H1 (cell line): ENCODE results near the gene TAF15. TPM values are rescaled to one million over a fixed set of nuclear protein-coding genes. Genes with fewer than 3 reads are reported as not detected.

Source experiments
- CTCF ChIA-PET: fragments of 300-600 bp; sonication (Branson Sonifier 250); formaldehyde crosslinking; loops from one replicate; lab custom pipeline; 2021; ENCODE audit not compliant: partially characterized antibody; lab: Charles Lee
- POLR2A ChIA-PET: fragments of 300-600 bp; sonication (Branson Sonifier 250); formaldehyde crosslinking; loops from one replicate; lab custom pipeline; 2021; ENCODE audit warnings: inconsistent platforms; ENCODE audit not compliant: partially characterized antibody; lab: Charles Lee
- DNase-seq, 2 experiments: peaks; one replicate each; pipeline versions ENCODE4 v3.0.0 to v3.0.0-alpha.2; 2010 to 2022; ENCODE audit warnings: low spot score in 2 of 2, low read depth in 1 of 2, mixed read lengths in 1 of 2
- FAIRE-seq: peaks from 2 replicates; lab custom pipeline; 2011; peaks lifted over from hg19 to GRCh38; lab: Jason Lieb, UNC
- H2AFZ ChIP-seq: 2 replicates; pipeline ENCODE4 v1.8.1; 2012; ENCODE audit warnings: low read length, inconsistent platforms
- H2AK5ac ChIP-seq: 2 replicates; pipeline ENCODE4 v1.6.1; 2013; ENCODE audit warnings: low read depth, low read length
- H2BK120ac ChIP-seq: replicated peaks from 2 replicates; pipeline ENCODE3; 2013; ENCODE audit warnings: low read depth, low read length, inconsistent platforms
- H2BK12ac ChIP-seq: 2 replicates; pipeline ENCODE4 v1.6.1; 2013; ENCODE audit warnings: low read depth, low read length
- H2BK15ac ChIP-seq: 2 replicates; pipeline ENCODE4 v1.6.1; 2013; ENCODE audit warnings: low read length
- H2BK20ac ChIP-seq: 2 replicates; pipeline ENCODE4 v1.6.1; 2013; ENCODE audit warnings: low read length
- H2BK5ac ChIP-seq: 2 replicates; pipeline ENCODE4 v1.6.1; 2013; ENCODE audit warnings: low read depth, low read length
- H3K14ac ChIP-seq: 2 replicates; pipeline ENCODE4 v1.6.1; 2013; ENCODE audit warnings: inconsistent platforms; ENCODE audit not compliant: insufficient read length
- H3K18ac ChIP-seq: 2 replicates; pipeline ENCODE4 v1.6.1; 2013; ENCODE audit warnings: low read length; ENCODE audit errors: extremely low read depth
- H3K23ac ChIP-seq: 2 replicates; pipeline ENCODE4 v1.6.1; 2013; ENCODE audit warnings: inconsistent platforms; ENCODE audit not compliant: insufficient read length
- H3K23me2 ChIP-seq: 2 replicates; pipeline ENCODE4 v1.6.1; 2013; ENCODE audit warnings: low read depth, low read length
- H3K27ac ChIP-seq: 2 replicates; pipeline ENCODE4 v1.6.1; 2011; ENCODE audit warnings: low read depth, low read length, inconsistent platforms
- H3K27me3 ChIP-seq, 4 experiments: replicated peaks in 1 of 4; 1 replicate in 1 of 4; 2 replicates in 3 of 4; pipeline versions ENCODE4 v1.6.1 to v1.8.1; 2011 to 2013; ENCODE audit warnings: low read length in 3 of 4, mild to moderate bottlenecking in 3 of 4, inconsistent platforms in 2 of 4, mixed read lengths in 2 of 4, moderate library complexity in 1 of 4; ENCODE audit not compliant: control insufficient read depth in 3 of 4, insufficient read depth in 3 of 4; ENCODE audit errors: extremely low read depth in 1 of 4
- H3K36me3 ChIP-seq, 4 experiments: 2 replicates each; pipeline versions ENCODE4 v1.6.1 to v1.8.1; 2011 to 2013; ENCODE audit warnings: mild to moderate bottlenecking in 4 of 4, low read length in 3 of 4, moderate library complexity in 2 of 4, control low read depth in 1 of 4, inconsistent platforms in 1 of 4; ENCODE audit not compliant: insufficient read depth in 4 of 4, control insufficient read depth in 2 of 4
- H3K4ac ChIP-seq: replicated peaks from 2 replicates; pipeline ENCODE3; 2013; ENCODE audit warnings: low read length, low read depth, mixed read lengths, inconsistent platforms; ENCODE audit not compliant: insufficient read length
- H3K4me1 ChIP-seq, 4 experiments: replicated peaks in 1 of 4; 1 replicate in 1 of 4; 2 replicates in 3 of 4; pipeline versions ENCODE4 v1.6.1 to v1.8.1; 2011 to 2013; ENCODE audit warnings: low read length in 3 of 4, inconsistent platforms in 2 of 4, mixed read lengths in 1 of 4; ENCODE audit not compliant: insufficient read depth in 4 of 4, control insufficient read depth in 3 of 4
- H3K4me2 ChIP-seq, 2 experiments: 2 replicates each; pipeline versions ENCODE4 v1.6.1 to v1.8.1; 2011 to 2013; ENCODE audit warnings: low read depth in 2 of 2, low read length in 2 of 2, control low read depth in 1 of 2, inconsistent platforms in 1 of 2, mild to moderate bottlenecking in 1 of 2; ENCODE audit not compliant: insufficient read depth in 1 of 2
- H3K4me3 ChIP-seq, 4 experiments: fragments of 200-600, 300-600 bp in 1 of 4; sonication (generic), shearing (Covaris generic), sonication (Bioruptor Twin) in 1 of 4; 2 replicates each; pipeline versions ENCODE4 v1.5.1 to v1.8.1; 2011 to 2016; ENCODE audit warnings: low read length in 4 of 4, low read depth in 3 of 4, control low read depth in 2 of 4, inconsistent platforms in 2 of 4, mild to moderate bottlenecking in 2 of 4, mixed read lengths in 1 of 4, moderate library complexity in 1 of 4; ENCODE audit not compliant: insufficient read depth in 2 of 4; ENCODE audit errors: extremely low read depth in 1 of 4
- H3K56ac ChIP-seq: replicated peaks from 2 replicates; pipeline ENCODE3; 2013; ENCODE audit warnings: low read depth, mild to moderate bottlenecking, mixed read lengths, low read length, inconsistent platforms; ENCODE audit not compliant: insufficient read length
- H3K79me1 ChIP-seq: 2 replicates; pipeline ENCODE4 v1.6.1; 2013; ENCODE audit warnings: low read depth, low read length, control low read depth
- H3K79me2 ChIP-seq, 2 experiments: 2 replicates each; pipeline versions ENCODE4 v1.6.1 to v1.8.1; 2012 to 2013; ENCODE audit warnings: low read length in 2 of 2, mild to moderate bottlenecking in 2 of 2, inconsistent platforms in 1 of 2; ENCODE audit not compliant: insufficient read depth in 2 of 2, control insufficient read depth in 1 of 2
- H3K9ac ChIP-seq, 4 experiments: replicated peaks in 1 of 4; 1 replicate in 1 of 4; 2 replicates in 3 of 4; pipeline versions ENCODE4 v1.6.1 to v1.8.1; 2011 to 2013; ENCODE audit warnings: low read depth in 3 of 4, low read length in 3 of 4, control low read depth in 2 of 4, mild to moderate bottlenecking in 2 of 4, moderate library complexity in 2 of 4, inconsistent platforms in 1 of 4; ENCODE audit errors: extremely low read depth in 1 of 4
- H3K9me3 ChIP-seq, 2 experiments: 2 replicates each; pipeline versions ENCODE4 v1.6.1 to v1.8.1; 2012 to 2013; ENCODE audit warnings: mild to moderate bottlenecking in 2 of 2, moderate library complexity in 2 of 2, control low read depth in 1 of 2, inconsistent platforms in 1 of 2, low read depth in 1 of 2, low read length in 1 of 2, mixed read lengths in 1 of 2; ENCODE audit not compliant: insufficient read depth in 2 of 2
- H4K20me1 ChIP-seq, 2 experiments: replicated peaks in 1 of 2; 2 replicates each; pipeline versions ENCODE3 to v1.8.1; 2011 to 2013; ENCODE audit warnings: inconsistent platforms in 2 of 2, low read length in 2 of 2, mild to moderate bottlenecking in 1 of 2; ENCODE audit not compliant: insufficient read depth in 2 of 2, control insufficient read depth in 1 of 2
- H4K5ac ChIP-seq: 2 replicates; pipeline ENCODE4 v1.6.1; 2013; ENCODE audit warnings: low read length, low read depth, mixed read lengths, inconsistent platforms; ENCODE audit not compliant: insufficient read length
- H4K8ac ChIP-seq: 2 replicates; pipeline ENCODE4 v1.8.0; 2013; ENCODE audit warnings: mild to moderate bottlenecking, moderate library complexity, low read length, inconsistent platforms; ENCODE audit not compliant: insufficient read depth; ENCODE audit errors: extremely low read depth
- H4K91ac ChIP-seq: replicated peaks from 2 replicates; pipeline ENCODE3; 2013; ENCODE audit warnings: low read length, mixed read lengths, inconsistent platforms; ENCODE audit not compliant: insufficient read length
- BCL11A ChIP-seq, 2 experiments: IDR thresholded peaks; one replicate each; pipeline ENCODE4 v1.6.1; 2011; ENCODE audit warnings: low read depth in 2 of 2, low read length in 2 of 2, mild to moderate bottlenecking in 2 of 2
- BRCA1 ChIP-seq: IDR thresholded peaks from 2 replicates; pipeline ENCODE4 v1.6.1; 2012; ENCODE audit warnings: low read depth, low read length, improper control_type of control experiment
- CHD1 ChIP-seq: IDR thresholded peaks from 2 replicates; pipeline ENCODE4 v1.6.1; 2012; ENCODE audit warnings: low read depth, low read length, improper control_type of control experiment
- EP300 ChIP-seq, 2 experiments: IDR thresholded peaks; 1 replicate in 1 of 2; 2 replicates in 1 of 2; pipeline ENCODE4 v1.6.1; 2011 to 2012; ENCODE audit warnings: low read depth in 2 of 2, low read length in 2 of 2, mild to moderate bottlenecking in 2 of 2, borderline replicate concordance in 1 of 2, inconsistent platforms in 1 of 2, moderate library complexity in 1 of 2
- NRF1 ChIP-seq: IDR thresholded peaks from 2 replicates; pipeline ENCODE4 v1.6.1; 2011; ENCODE audit warnings: mild to moderate bottlenecking, low read depth, low read length, improper control_type of control experiment
- POU5F1 ChIP-seq: IDR thresholded peaks from 2 replicates; pipeline ENCODE4 v1.6.1; 2011; ENCODE audit warnings: low read depth, mild to moderate bottlenecking, low read length, moderate library complexity
- RFX5 ChIP-seq: IDR thresholded peaks from 2 replicates; pipeline ENCODE4 v1.6.1; 2011; ENCODE audit warnings: low read depth, low read length, improper control_type of control experiment, borderline replicate concordance
- RNF2 ChIP-seq: fragments of 200-900, 300-1000 bp; sonication (generic); IDR thresholded peaks from 2 replicates; pipeline ENCODE4 v1.7.1; 2016; ENCODE audit warnings: borderline replicate concordance, low read depth, mild to moderate bottlenecking, antibody characterized with exemption, low read length; ENCODE audit not compliant: poor library complexity, severe bottlenecking; ENCODE audit errors: missing control alignments
- RXRA ChIP-seq: IDR thresholded peaks from 2 replicates; pipeline ENCODE4 v1.6.1; 2011; ENCODE audit warnings: low read depth, mild to moderate bottlenecking, low read length, moderate library complexity; ENCODE audit not compliant: insufficient read depth
- SIN3A ChIP-seq, 2 experiments: IDR thresholded peaks in 1 of 2; conservative IDR thresholded peaks in 1 of 2; 2 replicates each; pipeline ENCODE4 v1.6.1; 2011 to 2012; ENCODE audit warnings: low read length in 2 of 2, improper control_type of control experiment in 1 of 2, low read depth in 1 of 2, mild to moderate bottlenecking in 1 of 2
- SIX5 ChIP-seq: IDR thresholded peaks from 2 replicates; pipeline ENCODE4 v1.6.1; 2011; ENCODE audit warnings: mild to moderate bottlenecking, low read depth, low read length
- TAF1 ChIP-seq: IDR thresholded peaks from 2 replicates; pipeline ENCODE4 v1.6.1; 2011; ENCODE audit warnings: mild to moderate bottlenecking, low read depth, low read length
- WGBS, 2 experiments: shearing (Covaris generic) in 1 of 2; methylation state at CpG; one replicate each; pipeline versions ENCODE4 v1.1.6 to v1.1.7; 2013 to 2015; ENCODE audit warnings: low lambda C conversion rate in 2 of 2, mixed read lengths in 2 of 2, inconsistent platforms in 1 of 2, low coverage in 1 of 2, missing lambda C conversion rate in 1 of 2; ENCODE audit not compliant: insufficient replicate concordance in 2 of 2, insufficient coverage in 1 of 2, insufficient read length in 1 of 2; ENCODE audit errors: extremely low coverage in 1 of 2, missing lambda C conversion rate in 1 of 2; 5-methylcytosine and 5-hydroxymethylcytosine counted together
- polyA plus RNA-seq, 7 experiments: library from polyadenylated mRNA; depleted of rRNA in 3 of 7; stranded (reverse) in 5 of 7; unstranded in 2 of 7; fragments of >200 nt in 5 of 7; fragments of 200-250 nt in 2 of 7; gene quantifications; 1 replicate in 5 of 7; 2 replicates in 1 of 7; 4 replicates in 1 of 7; pipeline versions ENCODE4 v1.2.1 to v1.2.3, GENCODE V29; 2011 to 2013; ENCODE audit warnings: missing spikeins in 2 of 7, mixed read lengths in 2 of 7
- total RNA-seq: library from RNA; stranded (reverse); fragmentation: NEBNext Ultra II Directional; extraction: Animal tissue kit (Norgen Biotek cat#: 25700); gene quantifications from 2 replicates; pipeline ENCODE4 v1.2.1, GENCODE V29; 2021

TAF15 gene
- total and polyA plus RNA-seq, 2 of the 8 experiments (the other 6 are each of a cell fraction or from before 2014, with no cell fraction given), result 80.1 to 338 TPM

GRCh38 chr17:35879773-35880654, 70.7 kb downstream of the TAF15 start, which contains the start of gene CCL5:
Gene CCL5, minus strand, starts transcription at chr17:35880360.
- no peak within 1 kb of the TSS for H2AK5ac ChIP-seq
- no peak within 1 kb of the TSS for H2BK120ac ChIP-seq
- H2BK15ac ChIP-seq, result no peak within 1 kb of the TSS
- H4K5ac ChIP-seq, result no peak within 1 kb of the TSS
- POLR2A ChIA-PET, result no interaction called here
- FAIRE-seq, result no peak
- CTCF ChIA-PET, result no interaction called here
- H3K18ac ChIP-seq, result no peak within 1 kb of the TSS
- H3K4me2 ChIP-seq, result no peak within 1 kb of the TSS
- 88% methylated on average over 11 of the region's 11 CpGs; no CpG with 5 or more reads in 1 of the 2 experiments for WGBS, 2 experiments
- no peak within 1 kb of the TSS for H3K4ac ChIP-seq
- H3K79me1 ChIP-seq, result no peaks in the 10 kb centered on the region
- no peaks in the 10 kb centered on the region for H3K79me2 ChIP-seq
- H3K23ac ChIP-seq, result no peak within 1 kb of the TSS
- H3K23me2 ChIP-seq, result no peaks in the 10 kb centered on the region
- H3K9ac ChIP-seq, result no peak within 1 kb of the TSS
- H3K4me3 ChIP-seq, result no peak within 1 kb of the TSS
- no peak within 1 kb of the TSS for H3K56ac ChIP-seq
- H3K4me1 ChIP-seq, result no peaks in the 10 kb centered on the region
- H2BK12ac ChIP-seq, result no peak within 1 kb of the TSS
- H2BK5ac ChIP-seq, result no peak within 1 kb of the TSS
- no peak within 1 kb of the TSS; the same call in 1 of the 2 replicates for H2AFZ ChIP-seq
- DNase-seq, result no peak
- H3K27ac ChIP-seq, result no peak within 1 kb of the TSS
- H3K36me3 ChIP-seq, result no peaks in the 10 kb centered on the region
- no peak within 1 kb of the TSS for H4K8ac ChIP-seq
- no peaks in the 10 kb centered on the region for H3K27me3 ChIP-seq
- no peak within 1 kb of the TSS for H4K91ac ChIP-seq
- H3K9me3 ChIP-seq, result no peaks in the 10 kb centered on the region
- no peak within 1 kb of the TSS for H2BK20ac ChIP-seq
- no peaks in the 10 kb centered on the region for H4K20me1 ChIP-seq
- H3K14ac ChIP-seq, result no peak within 1 kb of the TSS
- TF ChIP-seq RNF2 (no peak), BRCA1 (no peak), BCL11A (IDR thresholded peaks at IDR 0.05; ENCODE audit: low read depth in 2 of 2, low read length in 2 of 2) (no peak), RFX5 (no peak), RXRA (no peak), EP300 (IDR thresholded peaks at IDR 0.05; ENCODE audit: borderline replicate concordance in 1 of 2, low read depth in 2 of 2, low read length in 2 of 2) (no peak), CHD1 (no peak), SIX5 (no peak), NRF1 (no peak), TAF1 (no peak), SIN3A (conservative IDR thresholded peaks at IDR 0.05 in 1 of 2, IDR thresholded peaks at IDR 0.05 in 1 of 2; ENCODE audit: low read depth in 1 of 2, low read length in 2 of 2) (no peak), POU5F1 (no peak)
